GM12801 (cell line): ENCODE results near the gene MBOAT2.

Source experiments
- TF ChIP-seq, protein P1 (sequence below): IDR thresholded peaks from one replicate; pipeline ENCODE4 v1.5.1; 2011; ENCODE audit warnings: control low read depth; ENCODE audit not compliant: insufficient read length; ENCODE audit errors: extremely low read depth

MBOAT2 gene

DNA sequence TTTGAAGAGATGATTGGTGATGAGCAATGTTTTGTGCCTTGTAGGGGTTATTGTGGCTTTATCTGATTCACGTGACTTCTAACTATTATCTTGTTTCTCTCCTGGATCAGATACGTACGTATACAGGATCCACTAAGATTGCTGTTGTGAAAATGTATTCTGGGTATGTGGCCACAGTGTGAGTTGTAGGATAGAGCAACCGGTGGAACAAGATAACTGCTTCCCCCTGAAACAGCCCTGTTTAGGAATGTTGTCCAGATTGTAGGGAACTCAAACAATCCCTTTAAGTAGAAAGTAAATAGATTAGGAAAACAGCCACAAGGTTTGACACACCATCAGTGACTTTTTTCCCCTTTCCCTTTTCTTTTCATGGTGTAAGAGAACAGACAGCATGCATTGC, 22.3 kb upstream of the MBOAT2 start:
- TF ChIP-seq, protein P1, sequence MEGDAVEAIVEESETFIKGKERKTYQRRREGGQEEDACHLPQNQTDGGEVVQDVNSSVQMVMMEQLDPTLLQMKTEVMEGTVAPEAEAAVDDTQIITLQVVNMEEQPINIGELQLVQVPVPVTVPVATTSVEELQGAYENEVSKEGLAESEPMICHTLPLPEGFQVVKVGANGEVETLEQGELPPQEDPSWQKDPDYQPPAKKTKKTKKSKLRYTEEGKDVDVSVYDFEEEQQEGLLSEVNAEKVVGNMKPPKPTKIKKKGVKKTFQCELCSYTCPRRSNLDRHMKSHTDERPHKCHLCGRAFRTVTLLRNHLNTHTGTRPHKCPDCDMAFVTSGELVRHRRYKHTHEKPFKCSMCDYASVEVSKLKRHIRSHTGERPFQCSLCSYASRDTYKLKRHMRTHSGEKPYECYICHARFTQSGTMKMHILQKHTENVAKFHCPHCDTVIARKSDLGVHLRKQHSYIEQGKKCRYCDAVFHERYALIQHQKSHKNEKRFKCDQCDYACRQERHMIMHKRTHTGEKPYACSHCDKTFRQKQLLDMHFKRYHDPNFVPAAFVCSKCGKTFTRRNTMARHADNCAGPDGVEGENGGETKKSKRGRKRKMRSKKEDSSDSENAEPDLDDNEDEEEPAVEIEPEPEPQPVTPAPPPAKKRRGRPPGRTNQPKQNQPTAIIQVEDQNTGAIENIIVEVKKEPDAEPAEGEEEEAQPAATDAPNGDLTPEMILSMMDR: no peak

- TF ChIP-seq, protein P1: no peak
Measured at GRCh38 chr2:9024575-9024974, 21.1 kb upstream of the MBOAT2 start.

DNA sequence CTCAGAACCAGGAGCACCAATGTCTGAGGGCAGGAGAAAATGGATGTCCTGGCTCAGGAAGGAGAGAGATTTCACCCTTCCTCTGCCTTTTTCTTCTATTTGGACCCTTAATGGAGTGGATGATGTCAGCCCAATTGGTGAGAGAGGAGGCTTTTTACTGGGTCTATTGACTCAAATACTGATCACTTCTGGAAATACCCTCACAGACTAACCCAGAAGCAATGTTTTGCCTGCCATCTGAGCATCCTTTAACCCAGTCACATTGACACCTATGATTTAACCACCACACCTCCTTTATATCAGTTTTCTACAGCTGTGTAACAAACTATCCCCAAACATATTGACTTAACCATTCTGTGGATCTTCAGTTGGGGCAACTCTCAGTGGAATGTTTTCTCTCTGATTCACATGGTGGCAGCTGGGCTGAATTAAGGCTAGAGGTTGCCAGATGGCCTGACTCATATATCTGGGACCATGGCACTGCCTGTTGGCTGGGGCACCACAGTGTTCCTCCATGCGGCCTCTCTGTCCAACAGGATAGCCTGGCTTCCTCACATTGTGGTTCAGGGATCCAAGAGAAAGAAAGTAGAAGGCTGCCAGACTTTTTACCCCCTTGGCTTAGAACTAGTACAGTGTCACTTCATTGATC, 18.2 kb upstream of the MBOAT2 start:
- TF ChIP-seq, protein P1: no peak

DNA sequence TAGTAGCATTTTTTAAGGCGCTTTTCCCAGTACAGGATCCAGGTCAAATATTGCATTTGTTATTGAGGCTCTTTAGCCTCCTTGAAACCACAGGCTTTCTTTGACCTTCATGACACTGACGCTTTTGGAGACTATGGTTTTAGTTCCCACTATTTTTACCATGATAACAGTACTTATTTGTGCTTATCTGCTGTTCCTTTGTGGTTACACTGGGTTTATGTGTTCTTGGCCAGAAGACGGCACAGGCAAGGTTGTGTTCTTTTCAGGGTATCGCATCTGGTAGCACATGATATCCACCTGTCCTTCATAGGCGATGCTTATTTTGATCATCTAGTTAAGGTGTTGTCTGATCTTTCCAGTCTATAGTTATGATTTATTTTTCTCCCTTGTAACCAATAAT, 16.8 kb upstream of the MBOAT2 start:
- TF ChIP-seq, protein P1: no peak

- TF ChIP-seq, protein P1: no peak
Measured at GRCh38 chr2:9018534-9018933, 15.1 kb upstream of the MBOAT2 start.

DNA sequence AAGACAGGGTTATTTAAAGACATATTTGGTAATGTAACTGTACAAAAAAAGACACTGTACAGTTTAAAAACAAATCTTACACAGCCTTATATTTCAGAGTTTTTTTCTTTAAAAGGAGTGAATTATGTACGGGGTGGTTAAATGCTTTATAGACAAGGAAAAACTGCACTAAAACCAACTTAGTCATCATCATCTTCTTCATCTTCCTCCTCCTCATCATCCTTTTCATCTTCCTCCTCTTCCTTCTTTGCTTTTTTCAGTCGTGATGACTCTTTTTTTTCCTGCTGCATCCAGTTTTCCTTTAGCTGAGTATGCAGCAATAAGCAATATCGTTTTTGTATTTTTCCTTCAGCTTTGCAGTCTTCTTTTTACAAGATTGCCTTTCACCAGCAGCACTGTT, 14.6 kb upstream of the MBOAT2 start:
- TF ChIP-seq, protein P1: no peak

DNA sequence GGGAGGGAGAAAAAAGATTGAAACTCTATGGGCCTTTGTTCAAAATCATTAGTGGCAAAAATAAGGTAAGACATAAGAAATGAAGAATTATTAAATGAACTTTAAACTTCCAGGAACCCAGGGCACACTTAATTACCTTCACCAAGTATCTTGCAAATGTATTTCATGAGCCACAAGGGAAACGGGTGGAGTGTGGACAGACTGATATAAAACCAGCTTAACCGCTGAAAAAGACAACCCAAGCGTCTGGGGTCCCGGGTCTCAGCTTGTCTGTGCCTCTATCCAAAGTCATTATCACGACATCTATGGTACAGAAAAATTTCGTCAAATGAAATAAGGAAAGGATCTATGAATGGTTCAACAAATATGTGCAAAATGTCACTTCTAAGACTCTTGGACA, 13.9 kb upstream of the MBOAT2 start:
- TF ChIP-seq, protein P1: no peak
